Heart left ventricle (tissue), 16 donors: ENCODE data around the gene ZNF337. TPM values are rescaled to one million over a fixed set of nuclear protein-coding genes. Genes with fewer than 3 reads are reported as not detected.

Source experiments
- ATAC-seq, 4 donors: fragments of 200-7000 bp; cut with Tn5 transposase; one replicate each; pipeline ENCODE4 v1.9.1; 2020 to 2022; ENCODE audit warnings: moderate library complexity in 4 of 4, mild to moderate bottlenecking in 3 of 4, moderate number of reproducible peaks in 1 of 4
- DNase-seq, 5 donors: peaks; one replicate each; pipeline ENCODE4 v3.0.0-alpha.2; 2020
- H3K27ac ChIP-seq, 12 donors: fragments of 200-600 bp; sonication (generic) in 4 of 12; one replicate each; pipeline versions ENCODE4 v1.5.0 to v1.8.0; 2016 to 2022; ENCODE audit warnings: mild to moderate bottlenecking in 2 of 12
- H3K27me3 ChIP-seq, 9 donors: fragments of 200-600 bp; sonication (generic) in 2 of 9; one replicate each; pipeline versions ENCODE4 v1.5.1 to v1.8.0; 2016 to 2022; ENCODE audit warnings: mild to moderate bottlenecking in 3 of 9
- H3K36me3 ChIP-seq, 9 donors: fragments of 200-600 bp; sonication (generic) in 2 of 9; one replicate each; pipeline versions ENCODE4 v1.5.0 to v1.8.0; 2018 to 2022; ENCODE audit warnings: mild to moderate bottlenecking in 2 of 9
- H3K4me1 ChIP-seq, 12 donors: fragments of 200-600 bp; sonication (generic) in 4 of 12; one replicate each; pipeline versions ENCODE4 v1.5.0 to v1.8.0; 2016 to 2022; ENCODE audit warnings: mild to moderate bottlenecking in 3 of 12
- H3K4me3 ChIP-seq, 12 donors: fragments of 200-600 bp; sonication (generic) in 4 of 12; one replicate each; pipeline versions ENCODE4 v1.5.0 to v1.8.0; 2017 to 2022; ENCODE audit warnings: mild to moderate bottlenecking in 9 of 12, moderate library complexity in 4 of 12
- H3K9me3 ChIP-seq, 12 donors: fragments of 200-600 bp; sonication (generic) in 4 of 12; one replicate each; pipeline versions ENCODE4 v1.5.0 to v1.8.0; 2016 to 2022; ENCODE audit warnings: mild to moderate bottlenecking in 1 of 12
- CTCF ChIP-seq, 12 donors: fragments of 200-600 bp; sonication (generic) in 4 of 12; IDR thresholded peaks; one replicate each; pipeline versions ENCODE4 v1.5.0 to v1.8.0; 2018 to 2022; ENCODE audit warnings: antibody characterized with exemption in 12 of 12, mild to moderate bottlenecking in 5 of 12
- POLR2A ChIP-seq, 2 donors: fragments of 450-650 bp; IDR thresholded peaks; one replicate each; pipeline ENCODE4 v1.6.1; 2017; ENCODE audit warnings: antibody characterized with exemption in 2 of 2, mild to moderate bottlenecking in 2 of 2, moderate library complexity in 2 of 2
- WGBS, 4 donors: extraction: QIAGEN DNeasy Blood & Tissue Kit in 2 of 4; methylation state at CpG; one replicate each; pipeline versions ENCODE4 v1.1.5 to v1.1.7; 2013 to 2018; 5-methylcytosine and 5-hydroxymethylcytosine counted together
- intact Hi-C, 10 donors: fragments of 100-400 bp; cut with DNase I; formaldehyde crosslinking; loops; one replicate each; pipeline versions ENCODE4 v1.11.1 to v1.14.2; 2022
- polyA plus RNA-seq, 2 donors: library from polyadenylated mRNA; stranded (reverse); fragments of 200-250 nt; gene quantifications; one replicate each; pipeline ENCODE4 v1.2.3, GENCODE V29; 2013
- total RNA-seq, 9 donors: library from RNA; depleted of rRNA in 2 of 9; stranded (reverse); fragments of >200 nt in 2 of 9; fragmentation: NEBNext Ultra II Directional in 3 of 9; extraction: Animal tissue kit (Norgen Biotek cat#: 25700) in 3 of 9; gene quantifications; one replicate each; pipeline versions ENCODE4 v1.1.0 to v1.2.4, GENCODE V29; 2016 to 2023
- donor health status: ischemic (EF 13 %, LVEDD 7.1; RV severe dilation, severe dysfunction).
- donor health status: healthy with polysubstance abuse.
- donor health status: DM: no; HTN: yes; CAD: no.
- donor health status: DM: no; HTN: no; CAD: no.
- donor health status: ischemic (EF 25% LVEDD 6.9; RV normal size, moderate dysfunction).
- donor health status: ischemic (EF 25% LVEDD 5.7; RV mildly dilated, moderate dysfunction).
- donor health status: healthy.
- donor health status: DM: yes; HTN: yes; CAD: no.
- donor health status: ischemic (EF 35%, LVEDD 5.7; RV mildly dilated, moderate dysfunction).
- donor health status: nonischemic (EF 11% LVEDD 7.7; RV severe dilation, severe dysfunction).
- donor health status: DM: yes; HTN: yes; CAD: no.
- donor health status: PGD.
- donor health status: ischemic (EF 29% LVEDD 5.4; RV normal size, mild dysfunction).
- donor health status: nonischemic (EF 23%, LVEDD 6.1; RV moderate dilation, normal function).

ZNF337 gene
- total and polyA plus RNA-seq, 11 donors, result 5.5 to 10.3 (median 6.5) TPM

- peaks cover 0 to 15% (median 13%) of the 10 kb centered on the region in 12 donors for H3K9me3 ChIP-seq
- H3K4me3 ChIP-seq, result no peak overlapping the region
- intact Hi-C loops, result no loop called here
- no peak overlapping the region for H3K27ac ChIP-seq
- H3K27me3 ChIP-seq, result no peaks in the 10 kb centered on the region
- H3K4me1 ChIP-seq, result no peaks in the 10 kb centered on the region
- H3K36me3 ChIP-seq, result no peaks in the 10 kb centered on the region
- DNase-seq (no peak), ATAC-seq (no peak)
- TF ChIP-seq CTCF (IDR thresholded peaks at IDR 0.05) (no peak), POLR2A (IDR thresholded peaks at IDR 0.05) (no peak)
- WGBS, 4 donors, result 78 to 90% (median 86%) methylated on average over 1 of the region's 1 CpG
These were observed 34.2 kb upstream of the ZNF337 start for GRCh38 chr20:25730862-25731261.

DNA sequence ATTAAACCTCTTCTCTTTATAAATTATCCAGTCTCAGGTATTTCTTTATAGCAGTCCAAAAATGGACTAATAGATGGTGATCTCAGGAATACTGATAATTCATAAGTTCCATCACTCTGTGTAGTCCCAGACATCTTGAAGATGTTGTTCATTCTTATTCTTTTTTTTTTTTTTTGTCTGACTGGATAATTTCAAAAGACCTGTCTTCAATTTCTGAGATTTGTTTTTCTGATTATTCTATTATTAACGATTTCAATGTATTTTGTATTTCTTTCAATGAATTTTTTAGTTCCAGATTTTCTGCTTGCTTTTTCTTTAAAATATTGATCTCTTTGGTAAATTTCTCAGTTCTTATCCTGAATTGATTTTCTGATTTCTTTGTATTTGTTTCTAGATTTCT, 29.7 kb upstream of the ZNF337 start:
- Histone ChIP-seq H3K36me3 (no peaks in the 10 kb centered on the region), H3K4me3 (no peak overlapping the region), H3K27ac (no peak overlapping the region), H3K4me1 (no peaks in the 10 kb centered on the region), H3K9me3 (peaks cover 0 to 51% (median 25%) of the 10 kb centered on the region in 12 donors), H3K27me3 (no peaks in the 10 kb centered on the region)
- no peak for TF ChIP-seq CTCF (IDR thresholded peaks at IDR 0.05)
- TF ChIP-seq POLR2A (IDR thresholded peaks at IDR 0.05), result no peak
- no peak for DNase-seq
- intact Hi-C loops, result no loop called here
- no peak for ATAC-seq
- WGBS, 4 donors, result 90 to 98% (median 91%) methylated on average over 1 of the region's 1 CpG

- peaks cover 0 to 53% (median 27%) of the 10 kb centered on the region in 12 donors for H3K9me3 ChIP-seq
- TF ChIP-seq CTCF (IDR thresholded peaks at IDR 0.05) (no peak), POLR2A (IDR thresholded peaks at IDR 0.05) (no peak)
- H3K4me1 ChIP-seq, result no peaks in the 10 kb centered on the region
- H3K4me3 ChIP-seq, result no peak overlapping the region
- intact Hi-C loops, result no loop called here
- peak overlapping the region in 1 of 12 donors; percentile 13 for H3K27ac ChIP-seq
- no peaks in the 10 kb centered on the region for H3K36me3 ChIP-seq
- no peaks in the 10 kb centered on the region for H3K27me3 ChIP-seq
- DNase-seq (no peak), ATAC-seq (no peak)
These were observed 29.0 kb upstream of the ZNF337 start for GRCh38 chr20:25725639-25726038.

GRCh38 chr20:25723975-25724374, 27.3 kb upstream of the ZNF337 start:
- DNase-seq (no peak), ATAC-seq (no peak)
- TF ChIP-seq POLR2A (IDR thresholded peaks at IDR 0.05) (no peak), CTCF (IDR thresholded peaks at IDR 0.05) (no peak)
- Histone ChIP-seq H3K27ac (no peak overlapping the region), H3K4me1 (peaks cover 0 to 4% (median 0%) of the 10 kb centered on the region in 12 donors), H3K4me3 (no peak overlapping the region), H3K27me3 (no peaks in the 10 kb centered on the region), H3K9me3 (peaks cover 0 to 53% (median 27%) of the 10 kb centered on the region in 12 donors), H3K36me3 (peaks cover 0 to 3% (median 0%) of the 10 kb centered on the region in 9 donors)
- intact Hi-C loops, result no loop called here
- 94 to 97% (median 95%) methylated on average over 2 of the region's 2 CpGs for WGBS, 4 donors
